Measurements from ENCODE around the gene CCDC106.

- TF ChIP-seq CTCF (IDR thresholded peaks at IDR 0.05) (no peak), POLR2AphosphoS5 (IDR thresholded peaks at IDR 0.05) (no peak)
These were observed 10.5 kb upstream of the CCDC106 start for GRCh38 chr19:55637534-55637933.
